RKO (cell line): ENCODE data around the gene THYN1.

ENCODE experiments used
- DNase-seq: peaks from one replicate; pipeline ENCODE4 v3.0.0-alpha.2; 2016; ENCODE audit warnings: low spot score

THYN1 gene

DNA sequence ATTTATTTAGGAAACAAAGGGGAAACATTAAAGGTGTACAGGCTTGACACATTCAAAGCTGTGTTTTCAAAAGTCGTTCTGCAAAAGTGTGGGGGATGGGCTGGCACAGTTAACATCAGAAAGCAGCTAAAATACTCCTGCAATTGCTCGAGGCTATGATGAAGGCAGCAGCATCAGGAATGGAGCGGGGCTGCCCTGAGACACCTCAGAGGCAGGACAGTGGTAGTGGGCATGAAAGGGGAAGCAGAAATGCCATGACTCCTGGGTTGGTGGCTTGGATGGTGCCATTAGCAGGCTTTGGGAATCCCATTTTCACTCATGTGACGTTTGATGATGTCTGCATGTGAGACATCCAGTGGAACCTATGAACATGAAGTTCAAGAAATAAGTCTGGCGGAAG, 30.0 kb downstream of the THYN1 start:
- peak; percentile 39 for DNase-seq

DNA sequence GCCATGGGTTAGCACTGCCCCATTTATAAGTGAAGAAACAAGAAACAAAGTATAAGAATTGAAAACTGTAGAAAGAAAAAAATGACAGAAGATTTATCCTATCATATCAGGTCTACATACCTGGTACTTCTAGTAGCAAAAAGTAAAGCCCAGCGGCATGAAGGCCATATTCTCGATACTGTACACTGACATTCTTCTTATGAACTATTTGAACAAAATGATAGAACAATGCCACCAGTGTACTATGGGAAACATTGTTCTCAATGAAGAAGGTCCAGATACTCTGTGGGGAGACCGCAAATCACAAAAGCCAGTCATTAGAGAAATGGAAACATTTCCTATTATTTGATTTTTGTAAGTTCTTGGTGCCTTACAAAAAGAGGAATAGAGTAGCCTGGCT, 36.3 kb downstream of the THYN1 start:
- DNase-seq, result no peak

DNA sequence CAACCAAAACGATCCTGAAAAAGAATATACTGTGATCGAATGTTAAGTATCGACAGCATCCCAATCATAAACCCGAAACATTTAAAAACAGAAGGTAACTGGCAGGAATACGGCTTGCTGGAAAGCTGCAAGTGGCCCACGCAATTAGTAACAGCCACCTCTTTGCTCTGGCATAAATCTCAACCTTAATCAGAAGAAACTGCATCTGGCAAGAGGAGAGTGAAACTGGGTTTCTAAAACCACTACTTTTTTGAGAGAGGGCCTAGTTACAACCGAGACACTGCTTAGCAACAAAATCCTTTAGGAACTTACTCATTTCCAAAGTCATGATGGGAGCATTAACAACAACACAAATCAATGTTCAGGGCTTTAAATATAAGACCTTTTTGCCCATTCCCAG, 37.3 kb downstream of the THYN1 start:
- DNase-seq, result no peak

DNA sequence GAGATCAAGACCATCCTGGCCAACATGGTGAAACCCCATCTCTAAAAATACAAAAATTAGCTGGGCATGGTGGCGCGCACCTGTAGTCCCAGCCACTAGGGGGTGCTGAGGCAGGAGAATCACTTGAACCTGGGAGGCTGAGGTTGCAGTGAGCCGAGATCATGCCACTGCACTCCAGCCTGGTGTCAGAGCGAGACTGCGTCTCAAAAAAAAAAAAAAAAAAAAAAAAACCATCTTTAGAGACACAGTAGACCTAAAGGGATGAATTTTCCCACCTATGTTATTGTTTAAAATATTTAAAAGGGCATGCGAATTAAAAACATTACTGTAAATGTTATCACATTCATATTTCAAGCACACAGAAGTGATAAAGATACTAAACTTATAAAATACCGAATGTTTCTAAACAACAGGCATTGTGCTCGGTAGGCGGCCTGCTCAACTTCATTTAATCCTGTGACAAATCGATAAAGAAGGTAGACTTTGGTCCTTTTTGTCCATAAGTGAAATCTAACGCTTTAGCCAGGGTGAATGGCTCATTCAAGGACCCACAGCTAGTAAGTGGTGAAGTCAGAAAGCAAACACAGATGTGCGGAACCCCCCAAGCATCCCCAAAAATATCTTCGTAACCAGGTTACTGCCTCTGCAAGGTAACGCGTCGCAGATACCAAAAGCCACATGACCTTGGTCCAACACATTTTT, 45.5 kb downstream of the THYN1 start:
- no peak for DNase-seq

DNA sequence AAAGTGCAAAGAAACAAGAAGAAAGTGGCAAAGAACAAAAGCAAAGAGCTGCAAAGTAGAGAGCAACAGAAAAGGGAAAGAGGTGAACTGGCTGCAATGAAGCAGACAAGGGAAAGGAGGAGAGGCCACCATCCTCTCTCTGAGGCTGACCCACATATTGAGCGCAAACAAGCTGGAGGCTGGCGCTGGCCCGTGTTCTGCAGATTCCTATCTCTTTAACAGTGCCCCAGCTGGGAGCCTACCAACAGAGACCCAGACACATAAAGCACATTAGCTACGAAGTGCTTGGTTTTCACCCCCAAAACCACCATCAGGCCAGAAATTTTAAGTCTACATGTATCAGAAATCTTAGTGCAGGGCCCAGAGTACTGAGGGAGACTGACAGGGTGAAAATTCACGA, 47.0 kb downstream of the THYN1 start:
- no peak for DNase-seq

DNA sequence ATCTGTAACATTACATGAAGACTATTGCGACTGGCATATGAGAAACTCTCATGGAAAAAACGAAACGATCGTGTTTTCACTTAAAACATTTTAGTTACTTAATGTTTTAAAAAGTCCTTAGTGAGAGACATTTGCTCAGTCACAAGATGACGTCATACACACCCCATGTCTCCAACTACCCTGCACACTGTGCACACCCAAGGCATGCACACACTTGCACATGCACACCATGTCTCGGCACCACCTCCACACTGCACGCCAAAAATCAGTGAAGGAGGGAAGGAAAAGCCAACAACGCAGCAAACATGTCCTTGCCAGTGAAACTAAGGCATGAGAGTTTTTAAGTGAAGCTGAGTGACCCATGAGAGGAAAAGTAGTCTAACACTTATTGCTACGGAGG, 47.4 kb downstream of the THYN1 start:
- no peak for DNase-seq

DNA sequence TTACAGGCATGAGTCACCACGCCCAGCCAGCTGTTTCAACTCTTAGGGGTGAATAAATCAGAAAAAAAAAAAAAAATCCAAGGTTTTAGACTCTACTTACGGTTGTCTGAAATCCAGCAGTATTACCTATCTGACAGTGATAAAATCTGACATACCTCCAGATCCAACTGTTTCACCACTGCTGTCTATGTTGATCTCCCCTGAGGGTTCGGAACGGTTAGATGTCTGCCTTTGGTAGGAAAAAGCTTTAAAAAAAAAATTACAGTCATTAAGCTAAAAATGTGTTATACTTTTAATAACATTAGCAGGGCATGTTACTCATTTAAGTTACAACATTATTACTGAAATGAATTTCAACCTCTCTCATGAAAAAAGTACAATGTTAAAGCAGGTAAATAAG, 50.5 kb downstream of the THYN1 start:
- no peak for DNase-seq

DNA sequence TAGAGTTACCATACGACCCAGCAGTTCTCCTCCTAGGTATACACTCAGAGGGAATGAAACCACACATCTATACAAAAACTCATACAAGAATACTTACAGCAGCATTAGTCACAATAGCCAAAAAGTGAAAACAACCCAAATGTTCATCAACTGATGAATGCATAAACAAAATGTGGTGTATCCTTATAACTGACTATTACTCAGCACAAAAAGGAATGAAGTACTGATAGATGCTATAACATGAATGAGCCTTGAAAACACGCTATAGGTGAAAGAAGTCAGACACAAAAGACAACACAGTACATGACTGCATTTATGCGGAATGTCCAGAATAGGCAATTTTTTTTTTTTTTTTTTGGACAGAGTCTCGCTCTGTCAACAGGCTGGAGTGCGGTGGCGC, 52.5 kb downstream of the THYN1 start:
- DNase-seq, result no peak

DNA sequence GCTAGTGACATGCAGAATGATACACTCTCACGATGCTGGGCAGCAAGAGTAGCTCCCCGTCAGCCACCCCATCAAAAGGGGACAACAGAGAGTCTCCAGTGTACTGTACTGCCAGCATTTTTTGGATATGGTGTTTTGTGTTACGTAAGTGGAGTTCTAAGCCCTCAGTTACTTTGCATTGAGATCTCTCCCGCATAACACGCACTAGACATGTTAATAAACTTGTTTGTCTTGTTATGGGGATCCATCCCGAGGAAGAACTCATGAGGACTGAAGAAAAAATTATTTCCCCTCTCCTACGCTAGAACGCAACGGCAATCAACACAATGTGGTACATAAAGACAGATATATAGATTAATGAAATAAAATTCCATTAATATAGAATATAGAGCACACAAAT, 53.6 kb downstream of the THYN1 start:
- DNase-seq, result no peak
